Measurements from ENCODE around the gene DGUOK.

DNA sequence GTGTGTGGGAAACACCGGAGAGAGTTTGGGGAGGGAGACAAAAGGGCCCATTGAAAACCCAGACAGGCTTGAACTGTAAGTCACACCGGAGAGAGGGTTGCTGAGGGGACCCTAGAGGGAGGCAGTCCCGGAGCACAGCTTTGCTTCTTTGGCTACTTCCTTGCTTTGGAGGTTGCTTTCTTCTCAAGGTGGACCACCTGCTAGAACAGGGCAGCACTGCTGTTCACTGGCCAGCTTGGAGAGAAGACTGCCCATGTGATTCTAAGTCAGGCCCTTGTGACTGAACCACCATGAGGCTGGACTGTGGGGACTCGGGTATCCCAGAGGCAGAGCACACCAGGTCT is 29.5 kb upstream of the DGUOK start:
- TF ChIP-seq, protein P1, sequence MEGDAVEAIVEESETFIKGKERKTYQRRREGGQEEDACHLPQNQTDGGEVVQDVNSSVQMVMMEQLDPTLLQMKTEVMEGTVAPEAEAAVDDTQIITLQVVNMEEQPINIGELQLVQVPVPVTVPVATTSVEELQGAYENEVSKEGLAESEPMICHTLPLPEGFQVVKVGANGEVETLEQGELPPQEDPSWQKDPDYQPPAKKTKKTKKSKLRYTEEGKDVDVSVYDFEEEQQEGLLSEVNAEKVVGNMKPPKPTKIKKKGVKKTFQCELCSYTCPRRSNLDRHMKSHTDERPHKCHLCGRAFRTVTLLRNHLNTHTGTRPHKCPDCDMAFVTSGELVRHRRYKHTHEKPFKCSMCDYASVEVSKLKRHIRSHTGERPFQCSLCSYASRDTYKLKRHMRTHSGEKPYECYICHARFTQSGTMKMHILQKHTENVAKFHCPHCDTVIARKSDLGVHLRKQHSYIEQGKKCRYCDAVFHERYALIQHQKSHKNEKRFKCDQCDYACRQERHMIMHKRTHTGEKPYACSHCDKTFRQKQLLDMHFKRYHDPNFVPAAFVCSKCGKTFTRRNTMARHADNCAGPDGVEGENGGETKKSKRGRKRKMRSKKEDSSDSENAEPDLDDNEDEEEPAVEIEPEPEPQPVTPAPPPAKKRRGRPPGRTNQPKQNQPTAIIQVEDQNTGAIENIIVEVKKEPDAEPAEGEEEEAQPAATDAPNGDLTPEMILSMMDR (IDR thresholded peaks at IDR 0.05 in 4 of 5, conservative IDR thresholded peaks at IDR 0.05 in 1 of 5): no peak
- TF ChIP-seq POLR2A (IDR thresholded peaks at IDR 0.05): no peak
